HG02623 (cell line): ENCODE results near the gene TNS4.

Source experiments
- ATAC-seq: cut with Tn5 transposase; IDR thresholded peaks from one replicate; pipeline ENCODE4 v1.9.1; 2021; ENCODE audit warnings: moderate library complexity; ENCODE audit not compliant: unreplicated experiment

TNS4 gene

DNA sequence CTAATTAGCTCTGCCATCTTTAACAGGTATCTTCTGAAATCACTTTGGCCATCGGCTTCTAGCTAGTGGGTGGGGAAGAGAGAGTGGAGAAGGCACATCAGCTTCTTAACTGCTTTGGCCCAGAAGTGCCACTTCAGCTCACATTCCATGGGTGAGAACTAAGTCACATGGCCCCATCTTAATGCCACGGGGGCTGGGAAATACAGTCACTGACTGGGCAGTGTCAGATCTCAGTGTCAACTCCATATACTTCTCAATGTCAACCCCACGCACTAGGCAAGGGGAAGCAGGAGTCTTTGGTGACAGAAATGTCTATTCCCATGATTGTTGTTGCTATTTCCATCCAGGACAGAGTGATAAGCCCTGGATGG lies 34.5 kb upstream of the TNS4 start:
- ATAC-seq: no peak

DNA sequence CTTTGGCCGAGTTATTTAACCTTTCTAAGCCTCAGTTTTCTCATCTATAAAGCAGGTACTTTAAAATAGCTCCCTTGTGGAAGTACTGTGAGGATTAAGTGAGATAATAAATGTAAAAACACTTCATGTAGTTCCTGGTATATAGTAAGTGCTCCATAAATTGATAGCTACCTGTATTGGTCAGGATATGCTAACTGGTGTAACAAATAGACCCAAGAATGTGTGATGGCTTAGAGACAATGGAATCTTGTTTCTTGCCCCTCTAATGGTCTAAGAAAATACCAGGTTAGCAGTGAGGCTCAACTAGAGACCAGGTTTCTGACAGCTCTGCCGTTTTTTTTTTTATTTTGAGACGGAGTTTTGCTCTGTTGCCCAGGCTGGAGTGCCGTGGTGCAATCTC lies 34.0 kb upstream of the TNS4 start:
- ATAC-seq: no peak

GRCh38 chr17:40534371-40535189 lies 33.2 kb upstream of the TNS4 start:
- ATAC-seq: no peak

GRCh38 chr17:40533896-40534295 lies 32.5 kb upstream of the TNS4 start:
- no peak for ATAC-seq

DNA sequence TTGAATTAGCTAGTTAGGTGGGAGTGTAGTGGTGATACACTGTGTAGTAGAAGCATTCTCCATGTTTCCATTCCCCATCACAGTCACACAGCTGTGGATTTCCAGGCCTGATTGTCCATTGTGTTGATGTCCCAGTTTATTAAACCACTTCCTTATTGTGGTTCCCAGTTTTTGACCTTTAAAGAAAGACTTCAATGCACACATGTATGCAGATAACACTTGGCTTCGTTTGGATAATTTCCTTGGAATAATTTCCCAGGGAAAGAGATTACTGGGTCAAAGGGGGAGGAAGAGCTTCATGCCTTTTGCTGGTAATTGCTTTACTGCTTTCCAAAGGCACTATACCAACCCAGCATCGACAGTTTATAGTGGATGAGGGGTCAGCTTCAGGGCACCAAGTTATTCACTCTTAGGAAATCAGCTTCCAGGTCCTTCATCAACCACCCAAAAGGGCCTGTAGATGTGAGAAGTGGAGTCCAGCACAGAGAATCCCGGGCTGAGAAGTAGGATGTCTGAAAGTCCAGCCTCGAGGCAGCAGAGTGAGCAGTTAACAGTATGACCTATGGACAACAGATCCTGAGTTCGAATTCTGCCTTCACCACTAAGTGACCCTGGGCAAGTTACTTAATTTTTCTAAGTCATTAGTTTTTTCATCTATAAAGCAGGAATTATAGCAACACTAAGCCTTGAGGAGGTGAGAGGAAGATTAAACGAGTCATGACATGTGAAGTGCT lies 31.3 kb upstream of the TNS4 start:
- no peak for ATAC-seq

DNA sequence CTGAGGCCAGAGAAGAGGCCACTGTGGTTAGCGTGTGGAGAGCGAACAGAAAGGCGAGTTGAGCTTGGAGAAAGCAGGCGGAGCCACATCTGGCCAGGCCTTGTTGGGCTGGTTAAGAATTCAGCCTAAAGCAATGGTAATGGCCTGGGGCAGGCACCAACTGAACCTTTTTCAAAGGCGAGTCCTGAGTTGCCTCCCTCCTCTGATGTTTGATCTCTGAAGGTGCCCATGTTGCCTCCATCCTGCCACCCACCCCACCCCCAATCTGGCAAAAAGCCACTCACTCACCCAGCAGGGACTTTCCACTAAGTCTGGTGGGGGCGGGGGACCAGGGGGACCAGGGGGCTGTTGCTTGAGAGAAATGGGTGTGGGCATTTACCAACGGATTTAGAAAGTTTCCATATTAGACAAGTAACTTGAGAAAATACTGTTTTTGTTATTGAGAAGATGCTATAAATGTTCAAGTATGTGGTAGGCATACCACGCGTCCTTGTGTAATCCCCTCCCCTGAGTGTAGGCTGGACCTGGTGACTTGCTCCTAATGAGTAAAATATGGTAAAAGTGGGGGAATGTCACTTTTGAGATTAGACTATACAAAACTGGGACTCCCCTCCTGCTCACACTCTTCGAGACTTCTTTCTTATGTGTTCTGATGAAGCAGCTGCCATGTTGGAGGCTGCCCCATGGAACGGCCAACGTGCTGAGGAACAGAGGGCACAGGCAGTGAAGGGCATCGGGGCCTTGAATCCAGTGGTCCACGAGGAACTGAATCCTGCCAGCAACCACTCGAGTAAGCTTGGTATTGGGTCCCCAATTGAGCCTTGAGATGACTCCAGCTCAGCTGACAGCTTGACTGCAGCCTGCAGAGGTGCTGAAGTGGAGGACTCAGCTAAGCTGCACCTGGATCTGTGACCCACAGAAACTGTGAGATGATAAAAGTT lies 29.9 kb upstream of the TNS4 start:
- ATAC-seq: no peak

DNA sequence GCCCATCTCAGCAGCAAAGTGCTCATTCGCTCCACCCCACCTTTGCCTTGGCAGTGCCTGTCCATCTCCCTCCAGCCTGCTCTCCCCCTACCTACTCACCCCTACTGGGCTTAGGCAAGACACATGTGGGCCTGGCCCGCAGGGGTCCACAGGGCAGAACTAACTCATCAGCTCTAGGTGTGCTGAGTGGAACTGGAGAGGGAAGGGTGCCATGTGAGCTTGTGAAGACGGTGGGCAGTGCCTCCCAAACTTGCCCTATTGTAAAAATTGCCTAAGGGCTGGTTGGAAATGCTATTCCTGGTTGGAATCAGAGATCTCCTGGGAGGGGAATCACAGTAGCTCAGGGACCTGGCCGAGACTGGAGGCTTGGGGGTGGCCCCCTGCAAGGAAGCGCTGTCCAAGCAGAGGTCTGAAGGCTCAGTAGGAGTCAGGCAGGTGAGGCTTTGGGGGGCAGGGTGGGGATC lies 29.1 kb upstream of the TNS4 start:
- no peak for ATAC-seq

DNA sequence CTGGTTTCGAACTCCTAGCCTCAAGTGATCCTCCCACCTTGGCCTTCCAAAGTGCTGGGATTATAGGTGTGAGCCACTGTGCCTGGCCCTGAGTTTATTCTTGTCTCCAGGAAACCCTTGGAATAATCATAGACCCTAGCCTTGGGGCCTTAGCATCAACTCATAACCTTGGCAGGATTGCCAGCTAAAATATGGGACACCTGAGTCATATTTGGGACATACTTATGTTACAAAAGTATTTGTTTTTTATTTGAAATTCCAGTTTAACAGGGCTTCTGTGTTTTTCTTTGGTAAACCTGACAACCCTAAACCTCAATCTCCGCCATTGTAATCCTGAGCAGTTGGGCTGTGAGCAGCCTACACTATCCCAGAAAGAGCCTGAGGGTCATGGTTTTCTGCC lies 28.6 kb upstream of the TNS4 start:
- no peak for ATAC-seq

- ATAC-seq: no peak
Measured at GRCh38 chr17:40528692-40529417, 27.4 kb upstream of the TNS4 start.

DNA sequence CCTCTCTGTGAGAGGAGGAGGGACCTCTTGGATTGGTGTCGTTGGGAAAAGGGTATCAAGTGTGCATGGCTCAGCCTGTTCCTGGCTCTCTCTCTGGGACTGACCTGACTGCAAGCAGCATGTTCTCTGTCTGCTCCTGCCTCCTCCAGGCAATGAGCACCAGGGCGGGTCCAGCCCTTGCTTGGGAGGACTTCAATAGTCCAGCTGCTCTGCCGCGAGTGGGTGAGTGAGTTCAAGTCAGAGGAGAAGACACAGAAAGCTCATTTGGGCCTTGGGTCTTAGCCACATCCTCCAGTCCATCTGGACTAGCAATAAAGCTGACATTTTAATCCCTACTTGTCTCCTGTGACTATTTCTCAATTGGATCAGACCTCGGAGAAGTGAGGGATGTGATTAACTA lies 25.2 kb upstream of the TNS4 start:
- ATAC-seq: no peak

GRCh38 chr17:40525294-40525693 lies 23.9 kb upstream of the TNS4 start:
- no peak for ATAC-seq

- ATAC-seq: no peak
Measured at GRCh38 chr17:40524243-40524965, 23.0 kb upstream of the TNS4 start.

- ATAC-seq: no peak
Measured at GRCh38 chr17:40522961-40523310, 21.5 kb upstream of the TNS4 start.

- no peak for ATAC-seq
Measured at GRCh38 chr17:40522250-40522960, 21.0 kb upstream of the TNS4 start.

GRCh38 chr17:40520991-40521453 lies 19.6 kb upstream of the TNS4 start:
- no peak for ATAC-seq

DNA sequence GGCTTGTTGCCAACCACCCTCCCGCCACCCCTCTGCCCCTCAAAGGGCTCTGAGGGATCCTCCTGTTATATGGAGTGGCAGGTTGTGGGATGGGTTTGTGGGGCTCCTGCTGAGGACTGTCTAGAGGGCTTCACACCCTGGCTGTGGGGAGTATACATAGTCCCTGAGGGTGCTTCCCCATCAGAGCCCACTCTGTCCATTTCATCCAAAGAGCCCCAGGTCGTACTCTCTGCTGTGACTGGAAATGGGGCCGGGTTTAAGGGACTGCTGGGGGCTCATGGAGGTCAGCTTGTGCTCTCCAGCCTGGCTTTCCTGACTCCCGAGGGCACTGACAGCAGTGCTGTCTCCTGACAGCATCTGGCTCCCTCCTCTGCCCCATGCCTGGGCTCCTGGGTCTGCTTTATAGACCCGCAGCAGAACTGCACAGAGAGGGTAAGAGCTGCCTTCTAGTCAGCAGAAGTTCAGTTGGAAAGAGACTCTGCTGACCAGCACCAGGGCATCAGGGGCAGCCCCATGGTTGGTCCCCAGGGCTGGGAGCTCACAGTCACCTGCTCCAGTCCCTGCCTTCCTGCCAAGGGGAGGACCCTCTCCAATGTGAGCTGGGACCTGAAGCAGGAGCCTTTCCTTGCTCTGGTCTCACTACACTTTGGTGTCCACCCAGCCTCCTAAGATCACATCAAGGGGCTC lies 17.8 kb upstream of the TNS4 start:
- ATAC-seq: no peak

GRCh38 chr17:40518401-40519088 lies 17.1 kb upstream of the TNS4 start:
- ATAC-seq: no peak

GRCh38 chr17:40517981-40518380 lies 16.6 kb upstream of the TNS4 start:
- ATAC-seq: no peak
